ENCODE results near the gene ELF5.

GRCh38 chr11:34536056-34536455 is 22.5 kb upstream of the ELF5 start:
- TF ChIP-seq CTCF (IDR thresholded peaks at IDR 0.05; ENCODE audit: extremely low read depth in 1 of 2, insufficient read depth in 1 of 2, low read depth in 1 of 2, low read length in 2 of 2) = no peak
- no peak for TF ChIP-seq POLR2AphosphoS5 (IDR thresholded peaks at IDR 0.05; ENCODE audit: insufficient read depth, low read depth, low read length)
- no peak for TF ChIP-seq POLR2A (IDR thresholded peaks at IDR 0.05; ENCODE audit: low read depth, low read length)
- TF ChIP-seq MAX (IDR thresholded peaks at IDR 0.05; ENCODE audit: insufficient read depth, insufficient read length) = no peak
- TF ChIP-seq MYC (IDR thresholded peaks at IDR 0.05; ENCODE audit: low read depth, low read length) = no peak
- no peak for TF ChIP-seq GATA2 (IDR thresholded peaks at IDR 0.05; ENCODE audit: insufficient read depth, insufficient read length, low read depth, low read length)

Measured in endothelial cell of umbilical vein (primary cell).